NCI-H146 treated with DMSO at 0.1 percent for 48 hours (cell line): Measurements from ENCODE around the gene ARHGAP28.

Experiments
- DNase-seq: peaks from one replicate; lab custom pipeline; 2025; ENCODE audit not compliant: unreplicated experiment; lab: John Stamatoyannopoulos, UW

ARHGAP28 gene

DNA sequence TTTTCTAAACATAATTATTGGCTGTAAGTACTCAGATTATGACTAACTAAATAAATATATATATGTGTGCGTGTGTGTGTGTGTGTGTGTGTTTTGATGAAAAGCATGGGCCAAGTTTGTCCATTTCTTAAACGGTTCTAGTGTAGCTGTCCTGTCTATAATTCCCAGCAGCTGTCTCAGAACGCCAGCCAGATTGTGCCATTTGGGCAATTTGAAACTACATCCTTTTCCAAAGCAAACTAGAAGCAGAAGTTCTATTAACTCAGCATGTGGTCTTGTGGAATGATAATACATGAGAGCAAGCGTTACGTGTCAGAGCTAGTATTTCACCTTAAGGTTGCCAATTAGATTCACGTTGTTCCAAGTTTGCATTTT lies 1.7 kb downstream of the ARHGAP28 start:
- DNase-seq, result no peak

- no peak for DNase-seq
Measured at GRCh38 chr18:6732952-6733351, 3.4 kb downstream of the ARHGAP28 start.

DNA sequence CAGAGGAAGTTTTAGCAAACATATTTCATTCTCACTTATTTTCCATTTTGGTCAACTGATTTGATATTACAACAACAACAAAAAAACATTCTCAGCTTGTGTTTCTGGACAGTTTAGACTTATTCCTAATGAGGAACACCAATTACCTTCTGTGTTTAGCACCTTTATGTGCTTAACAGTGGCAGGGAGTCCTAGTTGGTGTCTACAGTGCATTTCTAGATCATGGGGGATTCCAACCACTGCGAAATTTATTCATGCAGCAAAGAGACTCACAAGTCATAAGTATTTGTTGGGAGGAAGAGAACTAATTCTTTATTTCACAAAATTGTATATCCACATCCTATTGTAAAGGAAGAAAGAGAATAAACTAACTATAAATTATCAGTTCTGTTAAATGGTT lies 4.2 kb downstream of the ARHGAP28 start:
- DNase-seq, result no peak

- no peak for DNase-seq
Measured at GRCh38 chr18:6734726-6735430, 5.4 kb downstream of the ARHGAP28 start.

DNA sequence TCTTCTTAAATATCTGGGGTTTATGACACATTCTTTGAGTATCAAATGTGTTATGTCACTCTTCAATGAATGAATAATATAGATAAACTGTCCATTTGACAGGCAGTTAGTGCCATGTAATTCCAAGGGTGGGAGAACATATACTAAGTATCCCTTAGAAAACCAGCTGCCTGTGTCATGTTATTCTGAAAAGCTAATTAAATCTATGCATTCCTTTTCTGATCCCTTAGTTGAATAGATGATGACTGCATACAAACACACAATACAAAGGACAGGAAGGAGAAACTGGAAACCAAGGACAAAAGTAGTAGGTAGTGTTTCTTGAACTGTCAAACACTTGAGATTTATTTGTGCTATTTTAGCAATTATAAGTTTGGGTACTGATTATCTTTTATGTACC lies 8.3 kb downstream of the ARHGAP28 start:
- no peak for DNase-seq

DNA sequence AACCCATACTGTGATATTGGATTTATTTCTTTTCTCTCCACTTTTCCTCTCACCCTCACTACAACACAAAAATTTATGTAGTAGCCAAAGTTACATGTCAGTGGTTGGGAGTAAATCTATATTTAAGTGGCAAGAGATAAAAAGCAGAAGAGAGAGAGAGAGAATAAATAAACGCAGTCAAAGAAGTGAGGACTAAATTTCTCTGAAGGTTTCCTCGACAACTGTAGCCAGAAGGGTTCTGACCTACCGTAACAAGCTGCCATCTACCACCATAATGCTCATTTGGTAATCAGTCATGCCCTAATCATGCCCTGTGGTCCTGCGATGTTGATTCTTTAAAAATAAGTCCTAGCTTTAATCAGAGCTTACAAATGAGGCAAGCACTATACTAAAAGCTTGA lies 9.1 kb downstream of the ARHGAP28 start:
- DNase-seq, result no peak

DNA sequence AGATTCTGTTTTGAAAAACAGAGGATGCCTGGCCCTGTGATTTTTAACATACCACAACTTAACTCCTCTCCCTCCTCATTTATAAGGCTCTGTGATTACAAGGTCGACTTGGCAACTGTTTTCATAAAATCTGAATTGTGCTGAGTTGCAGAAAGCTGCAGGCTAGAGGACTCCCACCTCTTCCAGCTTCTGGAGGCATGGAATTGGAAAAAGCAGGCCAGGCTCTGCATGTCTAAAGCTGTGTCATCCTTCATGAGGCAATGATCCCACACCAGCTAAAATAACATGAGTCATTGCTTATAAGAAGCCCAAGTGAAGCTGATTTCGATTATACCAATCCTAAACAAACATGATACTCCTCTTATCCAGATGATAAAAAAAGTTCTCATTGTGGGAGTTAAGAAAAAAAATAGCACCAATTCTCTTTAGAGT lies 11.7 kb downstream of the ARHGAP28 start:
- no peak for DNase-seq

DNA sequence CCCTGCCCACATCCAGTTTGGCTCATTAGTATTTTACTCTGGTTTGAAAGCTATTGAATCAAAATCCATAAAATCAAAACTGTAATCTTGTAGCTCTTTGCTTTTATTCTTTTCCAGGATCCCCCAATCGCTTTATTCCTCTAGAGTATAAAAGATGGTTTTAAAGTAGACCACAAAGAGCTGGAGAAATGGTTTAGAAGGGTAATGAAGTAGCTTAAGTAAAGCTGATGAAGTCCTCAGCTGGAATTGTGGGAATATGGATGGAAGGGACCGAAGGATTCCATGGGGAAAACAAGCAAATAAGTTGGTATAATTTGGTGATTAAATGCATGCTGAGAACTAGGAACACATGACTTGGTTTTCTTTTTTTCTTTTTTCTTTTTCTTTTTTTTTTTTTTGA lies 12.3 kb downstream of the ARHGAP28 start:
- no peak for DNase-seq

DNA sequence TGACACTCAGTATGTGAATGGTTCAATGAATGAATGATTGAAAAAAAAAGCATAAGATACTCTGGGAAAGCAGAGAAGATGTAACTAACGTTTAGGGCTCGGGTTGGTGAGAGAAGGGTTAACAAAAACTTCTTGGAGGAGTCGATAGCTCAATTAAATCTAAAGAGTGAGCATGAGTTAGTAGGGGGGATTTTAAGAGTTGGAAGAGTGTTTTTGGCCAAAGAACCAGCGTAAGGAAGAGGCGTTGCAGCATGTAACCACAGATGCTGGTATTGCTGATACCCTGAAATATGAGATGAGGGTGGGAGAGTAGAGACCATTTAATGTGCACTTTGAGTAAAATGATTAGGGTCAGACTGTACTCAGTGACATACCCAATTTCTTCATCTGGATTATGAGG lies 14.5 kb downstream of the ARHGAP28 start:
- DNase-seq, result no peak

- no peak for DNase-seq
Measured at GRCh38 chr18:6744816-6745455, 15.4 kb downstream of the ARHGAP28 start.

DNA sequence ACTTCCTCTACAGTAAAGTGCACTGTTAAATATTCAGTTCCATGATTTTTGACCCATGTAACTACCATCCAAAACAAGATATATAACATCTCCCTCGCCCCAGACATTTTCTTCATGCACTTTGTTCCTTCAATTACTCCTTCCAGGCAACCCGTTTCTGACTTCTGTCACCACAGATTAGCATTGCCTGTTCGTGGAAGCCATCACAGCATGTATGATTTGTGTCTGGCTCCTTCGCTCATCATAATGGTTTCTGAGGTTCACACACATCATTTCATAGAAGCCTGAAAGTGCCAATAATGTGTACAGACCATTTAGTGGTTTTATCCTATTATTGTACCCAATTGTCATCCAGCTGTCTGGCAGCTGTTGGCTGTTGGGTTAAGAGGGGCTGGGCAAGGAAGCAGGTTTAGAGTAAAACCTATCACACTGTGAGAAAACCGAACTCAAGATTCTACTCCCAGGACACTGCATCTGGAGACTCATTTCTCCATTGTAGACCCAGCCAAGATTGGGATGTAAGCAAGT lies 16.1 kb downstream of the ARHGAP28 start:
- no peak for DNase-seq

GRCh38 chr18:6746386-6746960 lies 17.0 kb downstream of the ARHGAP28 start:
- no peak for DNase-seq

DNA sequence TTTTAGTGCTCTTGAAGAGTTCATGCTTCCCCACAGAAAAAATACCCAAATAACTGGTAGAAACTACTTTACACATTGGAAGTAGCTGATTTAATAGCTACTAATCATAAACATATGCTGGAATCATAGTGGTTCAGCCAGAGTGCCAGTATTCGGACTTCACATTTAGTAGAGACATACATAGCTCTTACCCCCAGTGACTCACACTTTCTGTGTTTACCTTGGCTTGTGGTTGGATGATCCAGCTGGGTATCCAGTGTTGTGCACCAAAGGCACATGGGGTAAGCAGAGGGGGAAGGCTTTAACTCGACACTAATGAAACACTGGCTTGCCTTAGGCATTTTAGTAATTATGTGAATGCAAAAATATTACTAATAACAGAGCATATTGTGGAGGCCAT lies 18.1 kb downstream of the ARHGAP28 start:
- no peak for DNase-seq

- DNase-seq, result no peak
Measured at GRCh38 chr18:6748241-6748640, 18.7 kb downstream of the ARHGAP28 start.

DNA sequence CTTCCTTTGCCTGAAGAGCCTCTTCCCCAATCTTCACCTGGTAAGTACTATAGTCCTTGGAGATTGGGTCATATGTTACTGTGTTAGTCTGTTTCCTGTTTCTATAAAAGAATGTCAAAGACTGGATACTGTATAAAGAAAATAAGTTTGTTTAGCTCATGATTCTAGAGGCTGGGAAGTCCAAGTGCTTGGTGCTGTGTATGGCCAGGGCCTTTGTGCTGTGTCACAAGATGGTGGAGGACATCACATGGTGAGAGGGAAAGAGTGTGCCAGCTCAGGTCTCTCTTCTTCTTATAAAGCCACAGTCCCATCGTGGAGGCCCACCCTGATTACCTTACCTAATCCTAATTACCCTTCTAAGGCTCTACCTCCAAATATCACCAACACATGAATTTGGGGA lies 20.9 kb downstream of the ARHGAP28 start:
- no peak for DNase-seq

- no peak for DNase-seq
Measured at GRCh38 chr18:6751222-6751621, 21.7 kb downstream of the ARHGAP28 start.

- DNase-seq, result no peak
Measured at GRCh38 chr18:6752202-6752860, 22.8 kb downstream of the ARHGAP28 start.

- DNase-seq, result no peak
Measured at GRCh38 chr18:6755107-6755506, 25.6 kb downstream of the ARHGAP28 start.

DNA sequence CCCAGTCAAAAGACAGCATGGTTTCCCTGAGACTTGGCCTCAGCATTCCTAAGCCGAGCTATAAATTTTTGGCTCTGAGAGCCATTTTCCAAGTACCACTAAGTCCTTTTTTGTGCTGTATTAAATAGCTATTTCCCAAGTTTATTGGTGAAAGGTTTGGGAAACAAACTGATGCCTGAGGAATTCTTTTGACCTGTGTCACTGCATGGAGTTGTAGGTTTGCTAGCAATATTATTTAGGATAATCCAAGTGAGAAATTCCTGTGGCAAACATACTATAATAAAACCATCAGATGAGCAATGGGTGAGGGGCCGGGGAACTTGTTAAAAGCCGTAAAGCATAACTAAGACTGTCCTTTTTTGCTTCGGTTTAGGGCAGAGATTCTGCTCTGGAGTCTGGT lies 28.4 kb downstream of the ARHGAP28 start:
- DNase-seq, result no peak

DNA sequence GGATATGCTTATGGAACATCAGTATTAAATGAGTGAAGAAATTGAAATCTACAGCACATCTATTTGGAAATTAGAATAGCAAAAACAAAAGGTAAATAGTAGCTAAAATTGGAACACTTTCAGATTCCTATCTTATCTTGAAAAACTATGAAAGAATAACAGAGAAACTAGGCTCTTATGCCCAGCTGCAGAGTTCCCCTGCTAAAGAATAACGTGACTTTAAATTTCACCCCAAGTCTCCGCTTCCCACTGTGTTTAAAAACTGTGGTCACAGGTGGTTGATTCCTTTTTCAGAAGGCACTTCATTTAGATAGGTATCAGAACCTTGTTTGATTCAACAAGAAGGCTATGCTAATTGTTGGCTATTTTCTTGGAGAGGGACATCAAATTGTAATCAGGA lies 30.1 kb downstream of the ARHGAP28 start:
- DNase-seq, result no peak

GRCh38 chr18:6763524-6763923 lies 34.0 kb downstream of the ARHGAP28 start:
- no peak for DNase-seq

DNA sequence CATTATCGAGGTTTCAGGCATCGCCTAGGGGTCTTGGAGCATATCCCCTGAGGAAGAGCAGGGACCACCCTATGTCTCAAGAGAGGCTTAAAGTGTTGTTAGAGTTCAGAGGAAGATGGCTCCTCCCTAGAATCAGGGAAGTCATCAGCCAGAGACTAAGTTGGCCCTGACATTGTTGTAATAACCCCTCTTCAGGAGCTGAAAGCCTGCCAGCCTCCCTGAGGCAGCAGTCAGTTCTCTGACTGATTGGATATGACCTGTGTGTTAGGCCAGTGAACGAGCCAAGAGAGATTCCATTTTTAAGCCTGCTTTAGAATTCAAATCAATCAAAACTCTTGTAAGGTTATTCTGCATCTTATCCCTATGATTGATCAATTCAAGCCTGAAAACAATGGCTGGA lies 34.9 kb downstream of the ARHGAP28 start:
- no peak for DNase-seq
